ENCODE data around the gene DUS2.
"Not testable (repeated sequence)": the region's sequence is repeated elsewhere in the genome, so short reads cannot be mapped to it uniquely, and the experiment has no call there.

Gene DUS2

DNA sequence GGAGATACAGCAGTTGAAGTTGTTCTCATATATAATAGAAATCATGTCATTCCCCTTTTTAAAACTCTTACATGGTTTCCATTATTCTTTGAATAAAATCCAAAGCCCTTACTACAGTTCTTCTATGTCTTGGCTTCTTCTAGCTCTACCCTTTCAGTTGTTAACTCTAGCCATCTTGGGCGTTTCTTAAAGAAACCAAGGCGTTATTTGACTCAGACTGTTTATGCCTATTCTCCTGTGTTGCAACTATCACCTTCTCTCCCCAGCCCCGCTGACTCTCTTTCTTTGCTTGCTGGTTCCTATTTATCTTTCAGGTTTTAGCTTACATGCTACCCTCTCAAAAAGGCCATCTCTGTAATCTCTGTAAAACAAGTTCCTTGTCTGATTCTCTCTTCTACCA is 94.8 kb downstream of the DUS2 start:
- Histone ChIP-seq H3K4me3 (ENCODE audit: low read depth, low read length) (no peak overlapping the region), H3K9me3 (ENCODE audit: severe bottlenecking) (no peaks in the 10 kb centered on the region), H3K27ac (no peak overlapping the region), H3K27me3 (ENCODE audit: insufficient read depth, low read depth, severe bottlenecking) (no peaks in the 10 kb centered on the region), H3K36me3 (peaks cover 9% of the 10 kb centered on the region)
- DNase-seq, result no peak
- TF ChIP-seq, protein P1, sequence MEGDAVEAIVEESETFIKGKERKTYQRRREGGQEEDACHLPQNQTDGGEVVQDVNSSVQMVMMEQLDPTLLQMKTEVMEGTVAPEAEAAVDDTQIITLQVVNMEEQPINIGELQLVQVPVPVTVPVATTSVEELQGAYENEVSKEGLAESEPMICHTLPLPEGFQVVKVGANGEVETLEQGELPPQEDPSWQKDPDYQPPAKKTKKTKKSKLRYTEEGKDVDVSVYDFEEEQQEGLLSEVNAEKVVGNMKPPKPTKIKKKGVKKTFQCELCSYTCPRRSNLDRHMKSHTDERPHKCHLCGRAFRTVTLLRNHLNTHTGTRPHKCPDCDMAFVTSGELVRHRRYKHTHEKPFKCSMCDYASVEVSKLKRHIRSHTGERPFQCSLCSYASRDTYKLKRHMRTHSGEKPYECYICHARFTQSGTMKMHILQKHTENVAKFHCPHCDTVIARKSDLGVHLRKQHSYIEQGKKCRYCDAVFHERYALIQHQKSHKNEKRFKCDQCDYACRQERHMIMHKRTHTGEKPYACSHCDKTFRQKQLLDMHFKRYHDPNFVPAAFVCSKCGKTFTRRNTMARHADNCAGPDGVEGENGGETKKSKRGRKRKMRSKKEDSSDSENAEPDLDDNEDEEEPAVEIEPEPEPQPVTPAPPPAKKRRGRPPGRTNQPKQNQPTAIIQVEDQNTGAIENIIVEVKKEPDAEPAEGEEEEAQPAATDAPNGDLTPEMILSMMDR (IDR thresholded peaks at IDR 0.05; ENCODE audit: low read depth, low read length), result no peak

DNA sequence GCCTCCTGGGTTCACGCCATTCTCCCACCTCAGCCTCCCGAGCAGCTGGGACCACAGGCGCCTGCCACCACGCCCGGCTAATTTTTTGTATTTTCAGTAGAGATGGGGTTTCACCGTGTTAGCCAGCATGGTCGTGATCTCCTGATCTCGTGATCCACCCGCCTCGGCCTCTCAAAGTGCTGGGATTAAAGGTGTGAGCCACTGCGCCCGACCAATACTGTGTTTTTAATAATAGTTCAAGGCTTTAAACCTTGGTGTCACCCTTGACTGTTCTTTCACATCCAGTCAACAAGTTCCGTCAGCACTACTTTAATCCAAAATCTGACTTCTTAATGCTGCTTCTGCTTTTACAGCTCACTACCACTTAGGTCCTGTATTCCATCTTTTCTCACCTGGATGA is 95.9 kb downstream of the DUS2 start:
- H3K27me3 ChIP-seq (ENCODE audit: insufficient read depth, low read depth, severe bottlenecking); H3K4me3 ChIP-seq (ENCODE audit: low read depth, low read length); H3K27ac ChIP-seq; H3K9me3 ChIP-seq (ENCODE audit: severe bottlenecking); DNase-seq: not testable (repeated sequence)
- H3K36me3 ChIP-seq, result peaks cover 10% of the 10 kb centered on the region

DNA sequence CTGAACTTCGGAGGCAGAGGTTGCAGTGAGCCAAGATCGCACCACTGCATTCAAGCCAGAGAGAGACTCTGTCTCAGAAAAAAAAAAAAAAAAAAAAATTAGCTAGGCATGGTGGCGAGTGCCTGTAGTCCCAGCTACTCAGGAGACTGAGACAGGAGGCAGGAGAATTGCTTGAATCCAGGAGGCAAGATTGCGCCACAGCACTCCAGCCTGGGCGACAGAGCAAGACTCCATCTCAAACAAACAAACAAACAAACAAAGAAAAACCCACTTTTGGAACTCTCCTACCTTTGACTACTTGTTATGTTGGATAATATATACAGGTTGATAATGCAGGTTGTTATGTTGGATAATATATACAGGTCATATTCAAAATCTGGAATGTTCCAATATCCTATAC is 97.4 kb downstream of the DUS2 start:
- H3K36me3 ChIP-seq, result peaks cover 10% of the 10 kb centered on the region
- DNase-seq; H3K4me3 ChIP-seq (ENCODE audit: low read depth, low read length); H3K9me3 ChIP-seq (ENCODE audit: severe bottlenecking); H3K27me3 ChIP-seq (ENCODE audit: insufficient read depth, low read depth, severe bottlenecking); H3K27ac ChIP-seq: not testable (repeated sequence)

DNA sequence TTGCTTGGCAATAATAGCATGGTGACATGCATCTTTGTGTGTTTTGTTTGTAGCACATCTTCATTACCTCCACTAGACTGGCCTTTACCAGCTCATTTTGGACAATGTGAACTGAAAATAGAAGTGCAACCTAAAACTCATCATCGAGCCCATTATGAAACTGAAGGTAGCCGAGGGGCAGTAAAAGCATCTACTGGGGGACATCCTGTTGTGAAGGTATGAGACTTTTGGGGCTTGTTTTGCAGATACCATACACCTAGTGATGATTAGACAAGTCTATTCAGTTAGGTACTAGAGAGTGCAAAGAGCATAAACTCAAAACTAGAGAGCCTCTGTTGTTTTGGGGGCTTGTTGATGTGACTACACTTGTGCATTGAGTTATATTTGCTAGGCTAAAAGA is 103.3 kb downstream of the DUS2 start:
- no peak overlapping the region for H3K27ac ChIP-seq
- no peak overlapping the region for H3K4me3 ChIP-seq (ENCODE audit: low read depth, low read length)
- DNase-seq, result no peak
- H3K9me3 ChIP-seq (ENCODE audit: severe bottlenecking), result no peaks in the 10 kb centered on the region
- H3K36me3 ChIP-seq, result peaks cover 23% of the 10 kb centered on the region
- TF ChIP-seq, protein P1 (IDR thresholded peaks at IDR 0.05; ENCODE audit: low read depth, low read length), result no peak
- H3K27me3 ChIP-seq (ENCODE audit: insufficient read depth, low read depth, severe bottlenecking), result no peaks in the 10 kb centered on the region

DNA sequence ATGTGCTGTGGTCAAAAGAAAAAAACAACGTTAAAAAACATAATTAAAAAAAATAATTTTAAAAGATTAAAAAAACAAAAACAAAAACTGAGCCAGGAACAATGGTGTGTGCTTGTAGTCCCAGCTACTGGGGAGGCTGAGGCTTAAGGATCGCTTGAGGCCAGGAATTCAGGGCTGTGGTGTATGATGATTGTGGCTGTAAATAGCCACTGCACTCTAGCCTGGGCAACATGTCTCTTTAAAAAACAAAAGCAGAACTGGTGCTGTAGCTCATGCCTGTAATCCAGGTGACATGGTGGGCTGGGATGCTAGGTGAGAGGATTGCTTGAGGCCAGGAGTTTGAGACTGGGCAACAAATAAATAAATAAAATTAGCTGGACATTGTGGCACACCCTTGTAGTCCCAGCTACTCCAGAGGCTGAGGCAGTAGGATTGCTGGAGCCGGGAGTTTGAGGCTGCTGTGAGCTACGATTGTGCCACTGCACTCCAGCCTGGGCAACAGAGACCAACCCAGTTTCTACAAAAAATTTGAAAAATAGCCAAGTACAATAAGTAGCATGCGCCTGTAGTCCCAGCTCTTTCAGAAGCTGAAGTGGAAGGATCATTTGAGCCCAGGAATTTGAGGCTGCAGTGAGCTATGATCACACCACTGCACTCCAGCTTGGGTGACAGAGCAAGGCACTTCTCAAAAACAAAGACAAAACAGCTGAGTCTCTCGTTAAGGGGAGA is 105.7 kb downstream of the DUS2 start:
- TF ChIP-seq, protein P1 (IDR thresholded peaks at IDR 0.05; ENCODE audit: low read depth, low read length), result no peak
- no peaks in the 10 kb centered on the region for H3K27me3 ChIP-seq (ENCODE audit: insufficient read depth, low read depth, severe bottlenecking)

More for the DNA sequence above, 105.7 kb downstream of the DUS2 start:
- Histone ChIP-seq H3K4me3 (ENCODE audit: low read depth, low read length) (no peak overlapping the region), H3K36me3 (peaks cover 16% of the 10 kb centered on the region), H3K9me3 (ENCODE audit: severe bottlenecking) (no peaks in the 10 kb centered on the region), H3K27ac (no peak overlapping the region)
- DNase-seq, result no peak

Data from WERI-Rb-1 (cell line).